Naive thymus-derived CD4-positive, alpha-beta T cell (primary cell): ENCODE results near the gene CPAMD8. TPM values are rescaled to one million over a fixed set of nuclear protein-coding genes. Genes with fewer than 3 reads are reported as not detected.
"Not testable (repeated sequence)": the region's sequence is repeated elsewhere in the genome, so short reads cannot be mapped to it uniquely, and the experiment has no call there.

ENCODE experiments used
- ATAC-seq: fragments of 150-1000 bp; cut with Tn5 transposase; 2 replicates; pipeline ENCODE4 v1.10.0; 2021; ENCODE audit warnings: mild to moderate bottlenecking, moderate library complexity
- CTCF ChIA-PET: fragments of 350-600 bp; sonication (Branson Sonifier 250); formaldehyde crosslinking; loops from one replicate; lab custom pipeline; 2021; ENCODE audit warnings: antibody characterized with exemption; lab: Charles Lee
- POLR2A ChIA-PET: fragments of 350-600 bp; sonication (Branson Sonifier 250); formaldehyde crosslinking; loops from one replicate; lab custom pipeline; 2021; ENCODE audit warnings: antibody characterized with exemption, inconsistent platforms; lab: Charles Lee
- DNase-seq, 9 donors: peaks; one replicate each; pipeline versions ENCODE4 v3.0.0 to v3.0.0-alpha.2; 2020 to 2022; ENCODE audit warnings: mixed read lengths in 1 of 9
- H3K27ac ChIP-seq: one replicate; pipeline ENCODE4 v1.7.0; 2013; ENCODE audit warnings: mild to moderate bottlenecking, low read depth, low read length, moderate library complexity
- H3K27me3 ChIP-seq, 2 donors: one replicate each; pipeline ENCODE4 v1.7.0; 2013; ENCODE audit warnings: low read length in 2 of 2, mild to moderate bottlenecking in 2 of 2, moderate library complexity in 2 of 2; ENCODE audit not compliant: control insufficient read depth in 2 of 2, insufficient read depth in 2 of 2
- H3K36me3 ChIP-seq, 3 experiments: 1 replicate in 2 of 3; 2 replicates in 1 of 3; pipeline ENCODE4 v1.7.0; 2013; ENCODE audit warnings: low read length in 3 of 3, mild to moderate bottlenecking in 3 of 3, moderate library complexity in 1 of 3; ENCODE audit not compliant: insufficient read depth in 3 of 3, control insufficient read depth in 2 of 3
- H3K4me1 ChIP-seq, 2 donors: one replicate each; pipeline ENCODE4 v1.7.0; 2013; ENCODE audit warnings: low read length in 2 of 2, mild to moderate bottlenecking in 2 of 2, moderate library complexity in 1 of 2; ENCODE audit not compliant: control insufficient read depth in 2 of 2, insufficient read depth in 2 of 2
- H3K4me3 ChIP-seq: 2 replicates; pipeline ENCODE4 v1.7.0; 2013; ENCODE audit warnings: mild to moderate bottlenecking, low read length
- H3K9me3 ChIP-seq, 3 experiments: 1 replicate in 2 of 3; 2 replicates in 1 of 3; pipeline ENCODE4 v1.7.0; 2013; ENCODE audit warnings: low read length in 3 of 3; ENCODE audit not compliant: control insufficient read depth in 2 of 3
- H3K27ac Mint-ChIP-seq, 9 donors: one replicate each; pipeline ENCODE4 v1.8.0; 2020 to 2022; ENCODE audit warnings: mixed read lengths in 9 of 9, mild to moderate bottlenecking in 8 of 9, moderate library complexity in 5 of 9, inconsistent platforms in 2 of 9
- H3K27me3 Mint-ChIP-seq, 5 donors: one replicate each; pipeline ENCODE4 v1.8.0; 2021 to 2022; ENCODE audit warnings: mixed read lengths in 5 of 5, mild to moderate bottlenecking in 1 of 5
- H3K36me3 Mint-ChIP-seq, 5 donors: one replicate each; pipeline ENCODE4 v1.8.0; 2020 to 2022; ENCODE audit warnings: mixed read lengths in 5 of 5, mild to moderate bottlenecking in 3 of 5, inconsistent platforms in 1 of 5
- H3K4me1 Mint-ChIP-seq, 7 donors: one replicate each; pipeline ENCODE4 v1.8.0; 2020 to 2022; ENCODE audit warnings: mixed read lengths in 7 of 7, mild to moderate bottlenecking in 3 of 7, inconsistent platforms in 1 of 7
- H3K4me3 Mint-ChIP-seq, 10 donors: one replicate each; pipeline ENCODE4 v1.8.0; 2020 to 2022; ENCODE audit warnings: mild to moderate bottlenecking in 10 of 10, mixed read lengths in 10 of 10, moderate library complexity in 6 of 10, inconsistent platforms in 2 of 10
- H3K9me3 Mint-ChIP-seq, 11 donors: one replicate each; pipeline ENCODE4 v1.8.0; 2020 to 2022; ENCODE audit warnings: mixed read lengths in 11 of 11, mild to moderate bottlenecking in 4 of 11, inconsistent platforms in 1 of 11, moderate library complexity in 1 of 11
- intact Hi-C, 2 donors: fragments of 100-400 bp; cut with micrococcal nuclease; formaldehyde crosslinking; loops; one replicate each; pipeline ENCODE4 v1.15.1; 2023
- polyA plus RNA-seq, 2 donors: library from polyadenylated mRNA; unstranded; fragments of 300-500 nt; fragmentation: Illumina TruSeq; gene quantifications; one replicate each; pipeline ENCODE4 v1.2.3, GENCODE V29; 2021
- total RNA-seq, 6 experiments: library from RNA in 5 of 6; stranded (reverse) in 5 of 6; gene quantifications; 1 replicate in 5 of 6; 2 replicates in 1 of 6; pipeline ENCODE4 v1.2.3 and lab custom pipeline; 2021 to 2026

CPAMD8 gene
- total and polyA plus RNA-seq, 7 experiments from 2014 or later, result 0.18 to 6.6 (median 2.4) TPM

GRCh38 chr19:16985403-16985802, 41.2 kb downstream of the CPAMD8 start:
- H3K4me1 Mint-ChIP-seq, result peaks cover 0 to 3% (median 0%) of the 10 kb centered on the region in 7 donors
- H3K9me3 Mint-ChIP-seq, result peaks cover 0 to 17% (median 11%) of the 10 kb centered on the region in 11 donors
- H3K27ac ChIP-seq, result no peak overlapping the region
- no peak for DNase-seq
- H3K27ac Mint-ChIP-seq, result peak overlapping the region in 1 of 9 donors; percentile 20
- H3K27me3 Mint-ChIP-seq, result peaks cover 0 to 9% (median 4%) of the 10 kb centered on the region in 5 donors
- H3K36me3 ChIP-seq, result no peaks in the 10 kb centered on the region
- no peaks in the 10 kb centered on the region for H3K9me3 ChIP-seq
- CTCF ChIA-PET, result no interaction called here
- peaks cover 0 to 12% (median 6%) of the 10 kb centered on the region in 5 donors for H3K36me3 Mint-ChIP-seq
- ATAC-seq, result no peak
- no peaks in the 10 kb centered on the region for H3K4me1 ChIP-seq
- H3K27me3 ChIP-seq, result no peaks in the 10 kb centered on the region
- POLR2A ChIA-PET, result no interaction called here
- no peak overlapping the region for H3K4me3 ChIP-seq
- H3K4me3 Mint-ChIP-seq, result no peak overlapping the region
- intact Hi-C loops, result no loop called here

- ATAC-seq, DNase-seq, H3K4me1 Mint-ChIP-seq, H3K27ac ChIP-seq, H3K9me3 ChIP-seq, POLR2A ChIA-PET, H3K36me3 ChIP-seq, intact Hi-C loops, CTCF ChIA-PET, H3K27me3 ChIP-seq, H3K4me3 Mint-ChIP-seq, H3K4me3 ChIP-seq, H3K27ac Mint-ChIP-seq, H3K4me1 ChIP-seq: not testable (repeated sequence)
- Mint-ChIP-seq H3K9me3 (peaks cover 5 to 18% (median 14%) of the 10 kb centered on the region in 11 donors), H3K36me3 (peaks cover 0 to 17% (median 6%) of the 10 kb centered on the region in 5 donors), H3K27me3 (peaks cover 5 to 20% (median 14%) of the 10 kb centered on the region in 5 donors)
Measured at GRCh38 chr19:16982586-16982985, 44.0 kb downstream of the CPAMD8 start.

- H3K27me3 ChIP-seq, result no peaks in the 10 kb centered on the region
- ATAC-seq (no peak), DNase-seq (no peak)
- intact Hi-C loops, result no loop called here
- no peak overlapping the region for H3K4me3 ChIP-seq
- no peaks in the 10 kb centered on the region for H3K9me3 ChIP-seq
- no peak overlapping the region for H3K27ac ChIP-seq
- Mint-ChIP-seq H3K27me3 (peaks cover 0 to 22% (median 15%) of the 10 kb centered on the region in 5 donors), H3K27ac (no peak overlapping the region), H3K4me3 (no peak overlapping the region), H3K36me3 (peaks cover 0 to 13% (median 6%) of the 10 kb centered on the region in 5 donors), H3K9me3 (peaks cover 4 to 15% (median 10%) of the 10 kb centered on the region in 11 donors), H3K4me1 (no peaks in the 10 kb centered on the region)
- no peaks in the 10 kb centered on the region for H3K4me1 ChIP-seq
- H3K36me3 ChIP-seq, result no peaks in the 10 kb centered on the region
- CTCF ChIA-PET, result no interaction called here
- POLR2A ChIA-PET, result no interaction called here
Measured at GRCh38 chr19:16978839-16979802, 47.5 kb downstream of the CPAMD8 start.

GRCh38 chr19:16978156-16978555, 48.5 kb downstream of the CPAMD8 start:
- ChIA-PET CTCF (no interaction called here), POLR2A (no interaction called here)
- Histone ChIP-seq H3K36me3 (no peaks in the 10 kb centered on the region), H3K9me3 (no peaks in the 10 kb centered on the region), H3K4me1 (no peaks in the 10 kb centered on the region), H3K4me3 (no peak overlapping the region), H3K27me3 (no peaks in the 10 kb centered on the region), H3K27ac (no peak overlapping the region)
- Mint-ChIP-seq H3K27ac (no peak overlapping the region), H3K9me3 (peaks cover 0 to 12% (median 5%) of the 10 kb centered on the region in 11 donors), H3K27me3 (peaks cover 0 to 18% (median 14%) of the 10 kb centered on the region in 5 donors), H3K36me3 (peaks cover 0 to 5% (median 0%) of the 10 kb centered on the region in 5 donors), H3K4me1 (no peaks in the 10 kb centered on the region), H3K4me3 (no peak overlapping the region)
- intact Hi-C loops, result no loop called here
- DNase-seq (no peak), ATAC-seq (no peak)

GRCh38 chr19:16977306-16977705, 49.3 kb downstream of the CPAMD8 start:
- H3K27me3 ChIP-seq, result no peaks in the 10 kb centered on the region
- peaks cover 0 to 5% (median 0%) of the 10 kb centered on the region in 5 donors for H3K36me3 Mint-ChIP-seq
- no peak for ATAC-seq
- ChIA-PET POLR2A (no interaction called here), CTCF (no interaction called here)
- no peaks in the 10 kb centered on the region for H3K4me1 ChIP-seq
- H3K27me3 Mint-ChIP-seq, result peaks cover 0 to 18% (median 14%) of the 10 kb centered on the region in 5 donors
- no peak for DNase-seq
- intact Hi-C loops, result no loop called here
- H3K9me3 Mint-ChIP-seq, result peaks cover 0 to 12% (median 5%) of the 10 kb centered on the region in 11 donors
- H3K9me3 ChIP-seq, result no peaks in the 10 kb centered on the region
- no peak overlapping the region for H3K27ac ChIP-seq
- H3K4me3 ChIP-seq, result no peak overlapping the region
- no peaks in the 10 kb centered on the region for H3K4me1 Mint-ChIP-seq
- H3K27ac Mint-ChIP-seq, result no peak overlapping the region
- H3K4me3 Mint-ChIP-seq, result no peak overlapping the region
- no peaks in the 10 kb centered on the region for H3K36me3 ChIP-seq

GRCh38 chr19:16976446-16976845, 50.2 kb downstream of the CPAMD8 start:
- ChIA-PET CTCF (no interaction called here), POLR2A (no interaction called here)
- H3K4me1 ChIP-seq, result no peaks in the 10 kb centered on the region
- H3K27me3 ChIP-seq, result no peaks in the 10 kb centered on the region
- intact Hi-C loops, result no loop called here
- H3K27me3 Mint-ChIP-seq, result peaks cover 0 to 19% (median 14%) of the 10 kb centered on the region in 5 donors
- H3K4me3 ChIP-seq, result no peak overlapping the region
- no peaks in the 10 kb centered on the region for H3K9me3 ChIP-seq
- peaks cover 0 to 12% (median 5%) of the 10 kb centered on the region in 11 donors for H3K9me3 Mint-ChIP-seq
- ATAC-seq, result no peak
- DNase-seq, result no peak
- H3K4me1 Mint-ChIP-seq, result no peaks in the 10 kb centered on the region
- no peak overlapping the region for H3K4me3 Mint-ChIP-seq
- no peaks in the 10 kb centered on the region for H3K36me3 ChIP-seq
- H3K27ac Mint-ChIP-seq, result no peak overlapping the region
- H3K27ac ChIP-seq, result no peak overlapping the region
- H3K36me3 Mint-ChIP-seq, result peaks cover 0 to 5% (median 0%) of the 10 kb centered on the region in 5 donors
